Endothelial cell of umbilical vein (primary cell): ENCODE data around the gene RNF148. TPM values are rescaled to one million over a fixed set of nuclear protein-coding genes. Genes with fewer than 3 reads are reported as not detected.

Experiments
- BruUV-seq: library from RNA; stranded (reverse); fragments of 400-500 nt; replicated peaks from 2 replicates; lab custom pipeline; 2021; lab: Mats Ljungman, UMichigan
- CTCF ChIA-PET: fragments of 300-600, 350-600 bp; sonication (Branson Sonifier 250); formaldehyde crosslinking; loops from one replicate; lab custom pipeline; 2021; ENCODE audit warnings: antibody characterized with exemption, inconsistent platforms; lab: Charles Lee
- POLR2A ChIA-PET: fragments of 300-600, 350-600 bp; sonication (Branson Sonifier 250); formaldehyde crosslinking; loops from one replicate; lab custom pipeline; 2021; ENCODE audit warnings: antibody characterized with exemption, inconsistent platforms; lab: Charles Lee
- DNase-seq: peaks from one replicate; pipeline ENCODE4 v3.0.0-alpha.2; 2011; ENCODE audit warnings: low read depth, low spot score
- FAIRE-seq: peaks from 2 replicates; lab custom pipeline; 2011; peaks lifted over from hg19 to GRCh38; lab: Jason Lieb, UNC
- H2AFZ ChIP-seq: 2 replicates; pipeline ENCODE4 v1.6.0; 2012; ENCODE audit warnings: low read depth, low read length, control low read depth, inconsistent platforms
- H3K27ac ChIP-seq: 2 replicates; pipeline ENCODE4 v1.5.1; 2011; ENCODE audit warnings: low read depth, mild to moderate bottlenecking, control low read depth, low read length, moderate library complexity; ENCODE audit not compliant: insufficient read depth
- H3K27me3 ChIP-seq, 2 experiments: 2 replicates each; pipeline versions ENCODE4 v1.6.0 to v1.6.1; 2011; ENCODE audit warnings: low read length in 2 of 2, mixed read lengths in 1 of 2; ENCODE audit not compliant: control insufficient read depth in 2 of 2, insufficient read depth in 2 of 2
- H3K36me3 ChIP-seq, 2 experiments: 2 replicates in 1 of 2; 3 replicates in 1 of 2; pipeline ENCODE4 v1.5.1; 2011; ENCODE audit warnings: low read length in 2 of 2, mild to moderate bottlenecking in 1 of 2, moderate library complexity in 1 of 2; ENCODE audit not compliant: control insufficient read depth in 2 of 2, insufficient read depth in 2 of 2; ENCODE audit errors: extremely low read depth in 1 of 2
- H3K4me1 ChIP-seq: 3 replicates; pipeline ENCODE4 v1.5.1; 2011; ENCODE audit warnings: mild to moderate bottlenecking, low read length; ENCODE audit not compliant: control insufficient read depth, insufficient read depth; ENCODE audit errors: extremely low read depth
- H3K4me2 ChIP-seq: 2 replicates; pipeline ENCODE4 v1.6.1; 2011; ENCODE audit warnings: low read length, control low read depth, mixed read lengths; ENCODE audit not compliant: insufficient read depth
- H3K4me3 ChIP-seq, 3 experiments: fragments of 200-600 bp in 1 of 3; sonication (generic), shearing (Covaris generic) in 1 of 3; replicated peaks in 1 of 3; 2 replicates each; pipeline ENCODE4 v1.5.1; 2011 to 2016; ENCODE audit warnings: control low read depth in 3 of 3, low read length in 3 of 3, mild to moderate bottlenecking in 2 of 3, inconsistent platforms in 1 of 3, low read depth in 1 of 3, moderate library complexity in 1 of 3; ENCODE audit not compliant: insufficient read depth in 1 of 3
- H3K79me2 ChIP-seq: 2 replicates; pipeline ENCODE4 v1.6.0; 2012; ENCODE audit warnings: low read length, inconsistent platforms; ENCODE audit not compliant: control insufficient read depth, insufficient read depth
- H3K9ac ChIP-seq: replicated peaks from 2 replicates; pipeline ENCODE3; 2011; ENCODE audit warnings: low read length, control low read depth; ENCODE audit not compliant: insufficient read depth; ENCODE audit errors: extremely low read depth
- H3K9me1 ChIP-seq: replicated peaks from 3 replicates; pipeline ENCODE4 v1.6.0; 2011; ENCODE audit warnings: mild to moderate bottlenecking, low read length; ENCODE audit not compliant: control insufficient read depth, insufficient read depth; ENCODE audit errors: extremely low read depth
- H3K9me3 ChIP-seq: replicated peaks from 2 replicates; pipeline ENCODE4 v1.5.1; 2012; ENCODE audit warnings: low read length, inconsistent platforms; ENCODE audit not compliant: control insufficient read depth, insufficient read depth
- H4K20me1 ChIP-seq: replicated peaks from 2 replicates; pipeline ENCODE3; 2011; ENCODE audit warnings: mild to moderate bottlenecking, low read length; ENCODE audit not compliant: control insufficient read depth, insufficient read depth; ENCODE audit errors: extremely low read depth
- FOS ChIP-seq: IDR thresholded peaks from 2 replicates; pipeline ENCODE4 v1.6.1; 2011; ENCODE audit warnings: mild to moderate bottlenecking, low read length, moderate library complexity, borderline replicate concordance; ENCODE audit not compliant: insufficient read depth
- GATA2 ChIP-seq: IDR thresholded peaks from 2 replicates; pipeline ENCODE4 v1.7.0; 2011; ENCODE audit warnings: low read depth, mild to moderate bottlenecking, moderate library complexity, mixed read lengths, low read length; ENCODE audit not compliant: insufficient read length, insufficient read depth
- JUN ChIP-seq: IDR thresholded peaks from 2 replicates; pipeline ENCODE4 v1.6.1; 2011; ENCODE audit warnings: borderline replicate concordance, low read depth; ENCODE audit not compliant: insufficient read length, insufficient read depth
- MYC ChIP-seq: IDR thresholded peaks from one replicate; pipeline ENCODE4 v1.6.1; 2011; ENCODE audit warnings: mild to moderate bottlenecking, low read depth, low read length
- POLR2A ChIP-seq: IDR thresholded peaks from 2 replicates; pipeline ENCODE4 v1.6.1; 2012; ENCODE audit warnings: low read depth, mild to moderate bottlenecking, control low read depth, low read length
- POLR2AphosphoS5 ChIP-seq: IDR thresholded peaks from 2 replicates; pipeline ENCODE4 v1.6.1; 2012; ENCODE audit warnings: low read depth, mild to moderate bottlenecking, control low read depth, low read length, moderate library complexity; ENCODE audit not compliant: insufficient read depth
- dilution Hi-C: fragments of 300-500 bp; cut with MboI; formaldehyde crosslinking; loops from one replicate; pipeline ENCODE4 v1.15.0; 2019; ENCODE audit warnings: low sequenced_read_pairs; ENCODE audit not compliant: extremely low pct_ligation_motif_present
- intact Hi-C: fragments of 100-400 bp; cut with micrococcal nuclease; formaldehyde crosslinking; loops from one replicate; pipeline ENCODE4 v1.10.0; 2022
- polyA plus RNA-seq, 4 experiments: library from polyadenylated mRNA; depleted of rRNA in 3 of 4; stranded (reverse) in 3 of 4; unstranded in 1 of 4; fragments of >200 nt; gene quantifications; 2 replicates each; pipeline versions ENCODE4 v1.2.1 to v1.2.3, GENCODE V29; 2011 to 2012; ENCODE audit warnings: missing spikeins in 1 of 4
- total RNA-seq: library from RNA; stranded (reverse); gene quantifications from 2 replicates; pipeline ENCODE4 v1.2.3, GENCODE V29; 2021
- TF ChIP-seq, protein P1 (sequence below), 2 donors: IDR thresholded peaks; 1 replicate in 1 of 2; 2 replicates in 1 of 2; pipeline ENCODE4 v1.5.1; 2011; ENCODE audit warnings: low read length in 2 of 2, mild to moderate bottlenecking in 2 of 2, moderate library complexity in 2 of 2, control low read depth in 1 of 2, inconsistent platforms in 1 of 2, low read depth in 1 of 2; ENCODE audit not compliant: insufficient read depth in 1 of 2; ENCODE audit errors: extremely low read depth in 1 of 2

The RNF148 gene
- total and polyA plus RNA-seq, 2 donors (not counting 3 experiments of a cell fraction or from before 2014, with no cell fraction given): 0.12 to 0.95 TPM

DNA sequence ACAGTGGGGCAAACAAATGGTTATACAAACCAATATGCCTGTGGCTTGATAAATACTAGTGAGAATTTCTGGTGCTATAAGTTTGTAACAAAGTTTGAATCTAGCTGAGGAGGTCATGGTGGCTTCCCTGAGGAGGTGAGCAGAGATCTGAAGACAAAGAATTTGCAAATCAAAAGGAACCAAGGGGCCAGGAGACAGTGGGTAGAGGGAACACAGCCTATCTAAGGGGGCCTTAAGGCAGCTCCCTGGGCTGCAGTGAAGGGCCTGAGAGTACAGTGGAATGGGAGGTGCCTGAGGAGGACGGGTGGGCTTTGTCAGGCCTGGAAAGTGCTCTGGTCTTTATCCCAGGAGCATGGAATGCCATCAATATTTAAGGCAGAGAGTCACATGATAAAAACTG, 25.6 kb downstream of the RNF148 start:
- dilution Hi-C loops (no loop called here), intact Hi-C loops (no loop called here)
- ChIA-PET POLR2A (no interaction called here), CTCF (interaction anchor here (1.6 to 1.9 kb wide), 2 partner anchors 11 to 16 kb away, joined by 4 to 6 read pairs; no protein-coding TSS in a partner anchor)
- no peak for TF ChIP-seq GATA2
- TF ChIP-seq POLR2A: no peak
- TF ChIP-seq POLR2AphosphoS5: no peak
- TF ChIP-seq, protein P1, sequence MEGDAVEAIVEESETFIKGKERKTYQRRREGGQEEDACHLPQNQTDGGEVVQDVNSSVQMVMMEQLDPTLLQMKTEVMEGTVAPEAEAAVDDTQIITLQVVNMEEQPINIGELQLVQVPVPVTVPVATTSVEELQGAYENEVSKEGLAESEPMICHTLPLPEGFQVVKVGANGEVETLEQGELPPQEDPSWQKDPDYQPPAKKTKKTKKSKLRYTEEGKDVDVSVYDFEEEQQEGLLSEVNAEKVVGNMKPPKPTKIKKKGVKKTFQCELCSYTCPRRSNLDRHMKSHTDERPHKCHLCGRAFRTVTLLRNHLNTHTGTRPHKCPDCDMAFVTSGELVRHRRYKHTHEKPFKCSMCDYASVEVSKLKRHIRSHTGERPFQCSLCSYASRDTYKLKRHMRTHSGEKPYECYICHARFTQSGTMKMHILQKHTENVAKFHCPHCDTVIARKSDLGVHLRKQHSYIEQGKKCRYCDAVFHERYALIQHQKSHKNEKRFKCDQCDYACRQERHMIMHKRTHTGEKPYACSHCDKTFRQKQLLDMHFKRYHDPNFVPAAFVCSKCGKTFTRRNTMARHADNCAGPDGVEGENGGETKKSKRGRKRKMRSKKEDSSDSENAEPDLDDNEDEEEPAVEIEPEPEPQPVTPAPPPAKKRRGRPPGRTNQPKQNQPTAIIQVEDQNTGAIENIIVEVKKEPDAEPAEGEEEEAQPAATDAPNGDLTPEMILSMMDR (IDR thresholded peaks at IDR 0.05; ENCODE audit: extremely low read depth in 1 of 2, insufficient read depth in 1 of 2, low read depth in 1 of 2, low read length in 2 of 2): no peak
- no peak for TF ChIP-seq FOS
- no peak for TF ChIP-seq MYC
- no peak for TF ChIP-seq JUN
- no peaks in the 10 kb centered on the region for H4K20me1 ChIP-seq
- no peaks in the 10 kb centered on the region for H3K9me3 ChIP-seq
- no peak overlapping the region for H3K4me3 ChIP-seq
- no peaks in the 10 kb centered on the region for H3K79me2 ChIP-seq
- H3K9ac ChIP-seq: no peak overlapping the region
- no peaks in the 10 kb centered on the region for H3K9me1 ChIP-seq
- FAIRE-seq: no peak
- H3K36me3 ChIP-seq: no peaks in the 10 kb centered on the region
- DNase-seq: no peak
- no peaks in the 10 kb centered on the region for H3K4me1 ChIP-seq
- H3K27ac ChIP-seq: no peak overlapping the region
- H3K4me2 ChIP-seq: no peak overlapping the region
- H3K27me3 ChIP-seq: no peaks in the 10 kb centered on the region
- no TSS peak for BruUV-seq
- H2AFZ ChIP-seq: no peak overlapping the region
